Esophagus muscularis mucosa (tissue), 3 donors: ENCODE results near the gene SLC7A14.

Experiments
- EP300 ChIP-seq: sonication (generic); formaldehyde crosslinking; IDR thresholded peaks from one replicate; pipeline ENCODE4 v1.6.1; 2017; ENCODE audit warnings: antibody characterized with exemption
- TF ChIP-seq, protein P1 (sequence below), 3 experiments: fragments of 200-600 bp in 2 of 3; fragments of 450-650 bp in 1 of 3; sonication (generic) in 2 of 3; IDR thresholded peaks; one replicate each; pipeline ENCODE4 v1.5.1; 2017 to 2019; ENCODE audit warnings: antibody characterized with exemption in 3 of 3, mild to moderate bottlenecking in 2 of 3, moderate library complexity in 1 of 3

DNA sequence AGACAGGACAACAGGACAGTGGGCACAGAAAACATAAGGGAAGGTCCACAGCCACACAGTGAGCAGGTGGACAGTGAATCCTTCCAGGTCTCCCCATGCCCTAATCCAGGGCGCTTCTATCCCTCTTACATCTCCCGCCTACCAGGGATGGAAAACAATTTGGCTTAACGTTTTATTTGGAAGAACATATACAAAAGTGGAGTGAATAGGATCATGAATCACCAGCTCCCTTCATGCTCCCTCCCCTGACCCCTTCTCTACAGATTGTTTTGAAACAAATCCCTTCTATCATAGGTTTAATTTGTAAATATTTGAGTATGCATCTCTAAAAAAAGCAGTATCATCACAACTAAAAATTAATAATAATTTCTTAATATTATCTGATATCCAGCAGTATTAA, 114.7 kb downstream of the SLC7A14 start:
- TF ChIP-seq, protein P1, sequence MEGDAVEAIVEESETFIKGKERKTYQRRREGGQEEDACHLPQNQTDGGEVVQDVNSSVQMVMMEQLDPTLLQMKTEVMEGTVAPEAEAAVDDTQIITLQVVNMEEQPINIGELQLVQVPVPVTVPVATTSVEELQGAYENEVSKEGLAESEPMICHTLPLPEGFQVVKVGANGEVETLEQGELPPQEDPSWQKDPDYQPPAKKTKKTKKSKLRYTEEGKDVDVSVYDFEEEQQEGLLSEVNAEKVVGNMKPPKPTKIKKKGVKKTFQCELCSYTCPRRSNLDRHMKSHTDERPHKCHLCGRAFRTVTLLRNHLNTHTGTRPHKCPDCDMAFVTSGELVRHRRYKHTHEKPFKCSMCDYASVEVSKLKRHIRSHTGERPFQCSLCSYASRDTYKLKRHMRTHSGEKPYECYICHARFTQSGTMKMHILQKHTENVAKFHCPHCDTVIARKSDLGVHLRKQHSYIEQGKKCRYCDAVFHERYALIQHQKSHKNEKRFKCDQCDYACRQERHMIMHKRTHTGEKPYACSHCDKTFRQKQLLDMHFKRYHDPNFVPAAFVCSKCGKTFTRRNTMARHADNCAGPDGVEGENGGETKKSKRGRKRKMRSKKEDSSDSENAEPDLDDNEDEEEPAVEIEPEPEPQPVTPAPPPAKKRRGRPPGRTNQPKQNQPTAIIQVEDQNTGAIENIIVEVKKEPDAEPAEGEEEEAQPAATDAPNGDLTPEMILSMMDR (IDR thresholded peaks at IDR 0.05), result no peak
- no peak for TF ChIP-seq EP300
